ENCODE measurements around the gene PRSS48.
"Not testable (repeated sequence)": the region's sequence is repeated elsewhere in the genome, so short reads cannot be mapped to it uniquely, and the experiment has no call there.

Gene PRSS48

DNA sequence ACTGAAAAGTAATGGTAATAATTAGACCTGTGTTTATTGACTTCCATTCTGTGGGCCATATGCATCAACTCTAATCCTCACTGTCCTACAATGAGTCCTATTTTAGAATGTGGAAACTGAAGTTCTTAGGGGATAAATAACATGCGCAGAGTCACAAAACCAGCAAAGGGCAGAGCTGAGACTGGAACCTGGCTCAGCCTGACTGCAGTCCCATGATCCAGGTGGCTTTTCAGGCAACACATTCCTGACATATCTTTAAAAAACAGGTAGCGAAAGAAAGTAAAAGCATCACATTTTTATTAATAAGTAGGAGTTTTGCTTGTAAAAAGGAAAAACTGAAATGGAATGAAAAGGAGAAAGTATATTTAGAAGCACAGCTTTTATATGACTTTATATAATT lies 34.7 kb upstream of the PRSS48 start:
- no peaks in the 10 kb centered on the region for H3K27me3 ChIP-seq (ENCODE audit: control insufficient read depth, insufficient read depth, low read length)
- H3K36me3 ChIP-seq (ENCODE audit: control insufficient read depth, insufficient read depth, low read length), result no peaks in the 10 kb centered on the region
- peaks cover 12% of the 10 kb centered on the region; the same call in 1 of the 2 replicates for H3K4me1 ChIP-seq (ENCODE audit: control insufficient read depth, insufficient read depth, low read length)
- peaks cover 2% of the 10 kb centered on the region; the same call in 1 of the 2 replicates for H3K9me3 ChIP-seq (ENCODE audit: control insufficient read depth, insufficient read depth, low read depth, low read length)
- H3K27ac ChIP-seq (ENCODE audit: low read depth, low read length), result no peak overlapping the region
- no peak overlapping the region for H3K4me3 ChIP-seq (ENCODE audit: low read depth, low read length)
- no peak overlapping the region for H3K9ac ChIP-seq (ENCODE audit: low read length)

DNA sequence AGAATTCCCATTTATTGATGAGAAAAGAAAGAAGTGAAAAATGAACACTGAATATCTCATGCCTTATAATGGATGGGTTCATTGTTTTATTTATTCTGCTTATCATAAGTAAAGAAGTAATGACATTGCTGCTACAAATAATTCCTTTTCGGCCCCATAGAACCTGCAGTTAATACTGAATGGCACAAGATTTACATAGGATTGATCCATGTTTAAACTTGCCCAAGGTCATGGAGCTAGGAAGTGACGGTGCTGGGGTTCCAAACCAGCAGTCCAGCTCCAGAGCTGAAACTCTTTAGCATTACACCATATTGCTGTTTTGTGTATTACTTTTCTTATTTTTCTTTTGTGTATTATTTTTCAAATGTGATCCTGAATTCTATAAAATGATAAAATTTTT lies 30.2 kb upstream of the PRSS48 start:
- no peaks in the 10 kb centered on the region for H3K27me3 ChIP-seq (ENCODE audit: control insufficient read depth, insufficient read depth, low read length)
- no peak overlapping the region for H3K4me3 ChIP-seq (ENCODE audit: low read depth, low read length)
- peaks cover 19% of the 10 kb centered on the region; the same call in 1 of the 2 replicates for H3K4me1 ChIP-seq (ENCODE audit: control insufficient read depth, insufficient read depth, low read length)
- no peak overlapping the region for H3K9ac ChIP-seq (ENCODE audit: low read length)
- no peaks in the 10 kb centered on the region for H3K9me3 ChIP-seq (ENCODE audit: control insufficient read depth, insufficient read depth, low read depth, low read length)
- no peaks in the 10 kb centered on the region for H3K36me3 ChIP-seq (ENCODE audit: control insufficient read depth, insufficient read depth, low read length)
- H3K27ac ChIP-seq (ENCODE audit: low read depth, low read length), result no peak overlapping the region

DNA sequence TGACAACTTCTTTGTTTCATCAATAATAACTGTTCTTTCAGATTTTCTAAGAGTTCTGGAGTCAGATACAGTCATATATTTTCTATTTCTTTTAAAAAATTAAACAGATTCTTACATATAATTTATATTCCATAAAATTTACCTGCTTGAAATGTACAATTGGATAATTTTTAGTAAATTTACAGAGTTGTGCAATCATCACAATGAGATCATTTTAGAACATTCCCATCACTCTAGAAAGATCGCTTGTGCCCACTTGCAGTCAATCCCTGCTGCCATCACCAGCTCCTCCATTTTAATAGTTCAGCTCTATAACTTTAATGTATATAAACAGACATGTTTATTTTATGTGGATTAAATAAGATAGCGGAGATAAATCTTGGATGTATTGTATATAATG lies 29.6 kb upstream of the PRSS48 start:
- Histone ChIP-seq H3K36me3 (ENCODE audit: control insufficient read depth, insufficient read depth, low read length) (no peaks in the 10 kb centered on the region), H3K9ac (ENCODE audit: low read length) (no peak overlapping the region), H3K4me3 (ENCODE audit: low read depth, low read length) (no peak overlapping the region), H3K4me1 (ENCODE audit: control insufficient read depth, insufficient read depth, low read length) (peaks cover 17% of the 10 kb centered on the region; the same call in 1 of the 2 replicates), H3K9me3 (ENCODE audit: control insufficient read depth, insufficient read depth, low read depth, low read length) (no peaks in the 10 kb centered on the region), H3K27ac (ENCODE audit: low read depth, low read length) (no peak overlapping the region), H3K27me3 (ENCODE audit: control insufficient read depth, insufficient read depth, low read length) (no peaks in the 10 kb centered on the region)

DNA sequence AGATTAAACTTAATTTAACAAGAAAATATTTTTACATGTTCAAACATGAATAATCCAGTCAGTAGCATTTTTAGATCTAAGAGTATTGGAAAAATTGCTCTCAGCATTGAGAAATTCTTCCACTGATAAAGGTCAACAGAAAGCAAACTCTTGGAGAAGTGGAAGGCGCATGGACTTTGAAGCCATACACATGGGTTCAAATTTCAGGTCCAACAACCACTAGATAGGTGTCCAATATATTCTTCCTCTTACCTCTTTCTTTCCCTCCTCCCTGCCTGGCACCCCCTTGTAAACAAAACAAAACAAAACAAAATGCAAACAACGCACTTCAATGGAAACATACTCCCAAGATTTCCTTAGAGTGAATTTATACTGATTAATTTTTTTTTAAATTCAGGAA lies 28.4 kb upstream of the PRSS48 start:
- peaks cover 6% of the 10 kb centered on the region; the same call in 1 of the 2 replicates for H3K4me1 ChIP-seq (ENCODE audit: control insufficient read depth, insufficient read depth, low read length)
- H3K36me3 ChIP-seq (ENCODE audit: control insufficient read depth, insufficient read depth, low read length), result no peaks in the 10 kb centered on the region
- H3K27me3 ChIP-seq (ENCODE audit: control insufficient read depth, insufficient read depth, low read length), result no peaks in the 10 kb centered on the region
- H3K4me3 ChIP-seq (ENCODE audit: low read depth, low read length), result no peak overlapping the region
- H3K9me3 ChIP-seq (ENCODE audit: control insufficient read depth, insufficient read depth, low read depth, low read length), result no peaks in the 10 kb centered on the region
- H3K27ac ChIP-seq (ENCODE audit: low read depth, low read length), result no peak overlapping the region
- no peak overlapping the region for H3K9ac ChIP-seq (ENCODE audit: low read length)

DNA sequence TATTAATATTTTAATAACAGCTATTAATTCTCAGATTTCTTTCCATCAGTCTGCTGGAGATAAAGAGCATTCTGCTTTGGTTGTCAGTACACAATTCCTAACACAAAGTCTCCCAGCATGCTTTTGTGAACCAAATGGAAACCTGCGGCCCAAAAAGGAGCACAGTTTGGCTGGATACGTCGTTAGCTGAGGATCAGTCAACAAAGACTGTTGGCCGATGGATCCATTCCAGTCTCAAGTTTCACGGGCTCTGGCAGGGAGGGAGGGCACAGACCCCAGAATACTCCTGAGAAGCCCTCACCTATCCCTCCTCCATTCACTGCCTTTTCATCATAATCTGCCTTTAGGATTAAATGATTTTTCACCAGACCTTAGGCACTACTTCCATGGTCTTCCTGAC lies 26.3 kb upstream of the PRSS48 start:
- H3K4me3 ChIP-seq (ENCODE audit: low read depth, low read length), result no peak overlapping the region
- H3K4me1 ChIP-seq (ENCODE audit: control insufficient read depth, insufficient read depth, low read length), result peaks cover 6% of the 10 kb centered on the region; the same call in 1 of the 2 replicates

DNA sequence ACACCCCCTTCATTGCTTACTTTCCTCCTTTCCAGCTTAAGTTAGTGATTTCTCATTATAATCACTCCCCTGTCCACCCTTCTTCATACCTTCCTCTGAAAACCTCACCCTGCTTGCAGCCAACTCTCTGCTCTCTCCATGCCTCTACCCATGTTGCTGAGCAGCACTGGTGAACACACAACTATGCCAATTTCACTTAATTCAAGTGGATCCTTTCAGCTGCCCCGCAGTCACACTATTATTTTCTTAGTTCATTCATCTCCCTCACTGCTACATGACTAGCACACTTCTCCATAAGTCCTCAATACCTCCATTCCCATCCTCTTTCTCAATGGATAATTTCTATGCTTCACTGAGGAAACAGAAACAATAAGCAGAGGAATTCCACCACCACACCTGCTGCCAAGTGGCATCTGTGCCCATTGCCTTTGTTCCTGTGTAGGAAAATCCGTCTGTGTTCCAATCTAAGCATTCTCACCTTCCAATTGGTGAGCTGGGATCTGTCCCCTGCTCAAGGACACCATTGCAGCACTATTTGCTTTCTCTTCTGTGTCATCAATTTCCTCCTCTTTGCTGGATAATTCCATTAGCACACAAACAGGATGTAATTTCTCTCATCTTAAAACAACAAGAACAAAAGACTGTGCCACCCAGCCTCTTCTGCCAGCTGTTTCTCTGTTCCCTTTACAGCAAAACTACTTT lies 25.2 kb upstream of the PRSS48 start:
- Histone ChIP-seq H3K9me3 (ENCODE audit: control insufficient read depth, insufficient read depth, low read depth, low read length) (peaks cover 8% of the 10 kb centered on the region; the same call in 1 of the 2 replicates), H3K4me3 (ENCODE audit: low read depth, low read length) (no peak overlapping the region), H3K9ac (ENCODE audit: low read length) (no peak overlapping the region), H3K27ac (ENCODE audit: low read depth, low read length) (no peak overlapping the region), H3K4me1 (ENCODE audit: control insufficient read depth, insufficient read depth, low read length) (peaks cover 6% of the 10 kb centered on the region; the same call in 1 of the 2 replicates), H3K27me3 (ENCODE audit: control insufficient read depth, insufficient read depth, low read length) (no peaks in the 10 kb centered on the region), H3K36me3 (ENCODE audit: control insufficient read depth, insufficient read depth, low read length) (peaks cover 7% of the 10 kb centered on the region; the same call in 1 of the 2 replicates)

More for the DNA sequence above, 26.3 kb upstream of the PRSS48 start:
- H3K27me3 ChIP-seq (ENCODE audit: control insufficient read depth, insufficient read depth, low read length), result no peaks in the 10 kb centered on the region
- H3K27ac ChIP-seq (ENCODE audit: low read depth, low read length), result no peak overlapping the region
- peaks cover 1% of the 10 kb centered on the region; the same call in 1 of the 2 replicates for H3K9me3 ChIP-seq (ENCODE audit: control insufficient read depth, insufficient read depth, low read depth, low read length)
- peaks cover 1% of the 10 kb centered on the region; the same call in 1 of the 2 replicates for H3K36me3 ChIP-seq (ENCODE audit: control insufficient read depth, insufficient read depth, low read length)
- H3K9ac ChIP-seq (ENCODE audit: low read length), result no peak overlapping the region

DNA sequence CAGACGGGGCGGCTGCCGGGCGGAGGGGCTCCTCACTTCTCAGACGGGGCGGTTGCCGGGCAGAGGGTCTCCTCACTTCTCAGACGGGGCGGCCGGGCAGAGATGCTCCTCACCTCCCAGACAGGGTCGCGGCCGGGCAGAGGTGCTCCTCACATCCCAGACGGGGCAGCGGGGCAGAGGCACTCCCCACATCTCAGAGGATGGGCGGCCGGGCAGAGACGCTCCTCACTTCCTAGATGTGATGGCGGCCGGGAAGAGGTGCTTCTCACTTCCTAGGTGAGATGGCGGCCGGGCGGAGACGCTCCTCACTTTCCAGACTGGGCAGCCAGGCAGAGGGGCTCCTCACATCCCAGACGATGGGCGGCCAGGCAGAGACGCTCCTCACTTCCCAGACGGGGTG lies 21.7 kb upstream of the PRSS48 start:
- not testable (repeated sequence) for H3K4me3 ChIP-seq (ENCODE audit: low read depth, low read length); H3K27ac ChIP-seq (ENCODE audit: low read depth, low read length); H3K9ac ChIP-seq (ENCODE audit: low read length); H3K36me3 ChIP-seq (ENCODE audit: control insufficient read depth, insufficient read depth, low read length); H3K27me3 ChIP-seq (ENCODE audit: control insufficient read depth, insufficient read depth, low read length); H3K4me1 ChIP-seq (ENCODE audit: control insufficient read depth, insufficient read depth, low read length)
- H3K9me3 ChIP-seq (ENCODE audit: control insufficient read depth, insufficient read depth, low read depth, low read length), result peaks cover 11% of the 10 kb centered on the region; the same call in 1 of the 2 replicates

DNA sequence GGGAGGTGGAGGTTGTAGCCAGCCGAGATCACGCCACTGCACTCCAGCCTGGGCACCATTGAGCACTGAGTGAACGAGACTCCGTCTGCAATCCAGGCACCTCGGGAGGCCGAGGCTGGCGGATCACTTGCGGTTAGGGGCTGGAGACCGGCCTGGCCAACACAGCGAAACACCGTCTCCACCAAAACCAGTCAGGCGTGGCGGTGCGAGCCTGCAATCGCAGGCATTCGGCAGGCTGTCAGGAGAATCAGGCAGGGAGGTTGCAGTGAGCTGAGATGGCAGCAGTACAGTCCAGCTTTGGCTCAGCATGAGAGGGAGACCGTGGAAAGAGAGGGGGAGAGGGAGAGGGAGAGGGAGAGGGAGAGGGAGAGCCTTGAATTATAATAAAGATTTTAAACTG lies 21.3 kb upstream of the PRSS48 start:
- not testable (repeated sequence) for H3K4me3 ChIP-seq (ENCODE audit: low read depth, low read length); H3K36me3 ChIP-seq (ENCODE audit: control insufficient read depth, insufficient read depth, low read length); H3K27me3 ChIP-seq (ENCODE audit: control insufficient read depth, insufficient read depth, low read length); H3K4me1 ChIP-seq (ENCODE audit: control insufficient read depth, insufficient read depth, low read length); H3K27ac ChIP-seq (ENCODE audit: low read depth, low read length); H3K9ac ChIP-seq (ENCODE audit: low read length)
- H3K9me3 ChIP-seq (ENCODE audit: control insufficient read depth, insufficient read depth, low read depth, low read length), result peaks cover 11% of the 10 kb centered on the region; the same call in 1 of the 2 replicates

DNA sequence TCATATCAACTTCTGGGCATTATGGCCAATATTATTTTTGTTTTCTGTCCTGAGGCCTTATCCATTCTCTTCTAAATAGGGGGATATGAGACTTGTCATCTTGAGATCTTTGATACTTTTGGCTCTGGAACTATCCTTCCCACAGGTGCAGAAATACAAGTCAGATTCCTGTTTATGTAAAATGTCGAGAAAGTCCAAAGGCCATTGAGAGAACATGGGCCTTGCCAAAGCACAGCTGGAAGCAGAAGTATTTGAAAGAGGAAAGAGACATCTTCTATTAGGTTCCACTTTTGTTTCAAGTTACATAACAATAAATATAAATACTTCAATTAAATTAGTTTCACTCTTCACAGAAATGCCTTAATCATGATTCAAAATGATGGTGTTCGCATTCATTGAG lies 20.8 kb upstream of the PRSS48 start:
- no peak overlapping the region for H3K4me3 ChIP-seq (ENCODE audit: low read depth, low read length)
- H3K9ac ChIP-seq (ENCODE audit: low read length), result no peak overlapping the region
- H3K36me3 ChIP-seq (ENCODE audit: control insufficient read depth, insufficient read depth, low read length), result peaks cover 7% of the 10 kb centered on the region; the same call in 1 of the 2 replicates
- no peaks in the 10 kb centered on the region for H3K4me1 ChIP-seq (ENCODE audit: control insufficient read depth, insufficient read depth, low read length)
- no peaks in the 10 kb centered on the region for H3K27me3 ChIP-seq (ENCODE audit: control insufficient read depth, insufficient read depth, low read length)
- no peak overlapping the region for H3K27ac ChIP-seq (ENCODE audit: low read depth, low read length)
- peaks cover 11% of the 10 kb centered on the region; the same call in 1 of the 2 replicates for H3K9me3 ChIP-seq (ENCODE audit: control insufficient read depth, insufficient read depth, low read depth, low read length)

DNA sequence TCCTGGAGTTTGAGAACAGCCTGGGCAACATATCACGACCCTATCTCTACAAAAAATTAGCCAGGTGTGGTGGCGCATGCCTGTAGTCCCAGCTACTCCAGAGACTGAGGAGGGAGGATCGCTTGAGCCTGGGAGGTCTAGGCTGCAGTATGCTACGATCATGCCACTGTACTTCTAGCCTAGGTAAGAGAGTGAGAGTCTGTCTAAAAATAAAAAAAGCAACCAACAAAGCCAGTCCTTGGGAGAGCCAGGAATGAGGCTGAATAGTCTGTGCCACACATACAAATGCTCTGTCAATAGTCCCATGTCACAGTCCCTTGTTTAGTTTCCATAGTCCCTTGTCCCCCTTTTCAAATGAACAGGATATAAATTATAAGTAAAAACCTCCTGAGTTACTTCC lies 19.3 kb upstream of the PRSS48 start:
- Histone ChIP-seq H3K27ac (ENCODE audit: low read depth, low read length) (no peak overlapping the region), H3K9ac (ENCODE audit: low read length) (no peak overlapping the region), H3K36me3 (ENCODE audit: control insufficient read depth, insufficient read depth, low read length) (peaks cover 7% of the 10 kb centered on the region; the same call in 1 of the 2 replicates), H3K9me3 (ENCODE audit: control insufficient read depth, insufficient read depth, low read depth, low read length) (peaks cover 11% of the 10 kb centered on the region; the same call in 1 of the 2 replicates), H3K4me1 (ENCODE audit: control insufficient read depth, insufficient read depth, low read length) (no peaks in the 10 kb centered on the region), H3K4me3 (ENCODE audit: low read depth, low read length) (no peak overlapping the region), H3K27me3 (ENCODE audit: control insufficient read depth, insufficient read depth, low read length) (no peaks in the 10 kb centered on the region)

DNA sequence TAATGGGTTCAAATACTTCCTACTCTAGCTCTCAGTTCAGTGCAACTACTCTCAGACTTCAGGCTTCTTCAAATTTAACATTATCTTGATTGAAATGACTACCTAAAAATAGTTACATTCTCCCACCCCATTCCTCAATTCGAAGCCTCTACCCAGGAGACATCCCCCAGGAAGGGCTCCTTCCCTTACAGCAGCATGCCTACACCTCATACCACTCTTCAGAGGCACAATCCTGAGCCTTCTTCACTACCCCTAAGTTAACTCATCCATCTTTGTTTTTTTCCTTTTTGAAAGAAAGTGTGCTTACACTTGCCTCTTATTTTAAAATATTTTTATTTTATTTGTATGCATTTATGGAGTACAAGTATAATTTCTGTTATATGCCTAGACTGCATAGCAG lies 17.2 kb upstream of the PRSS48 start:
- Histone ChIP-seq H3K9ac (ENCODE audit: low read length) (no peak overlapping the region), H3K4me1 (ENCODE audit: control insufficient read depth, insufficient read depth, low read length) (no peaks in the 10 kb centered on the region), H3K36me3 (ENCODE audit: control insufficient read depth, insufficient read depth, low read length) (peaks cover 7% of the 10 kb centered on the region; the same call in 1 of the 2 replicates), H3K9me3 (ENCODE audit: control insufficient read depth, insufficient read depth, low read depth, low read length) (peaks cover 11% of the 10 kb centered on the region; the same call in 1 of the 2 replicates), H3K27me3 (ENCODE audit: control insufficient read depth, insufficient read depth, low read length) (no peaks in the 10 kb centered on the region), H3K4me3 (ENCODE audit: low read depth, low read length) (no peak overlapping the region), H3K27ac (ENCODE audit: low read depth, low read length) (no peak overlapping the region)

Data from HUES6 (cell line).